Measurements from ENCODE around the gene LRRTM3.

The LRRTM3 gene

DNA sequence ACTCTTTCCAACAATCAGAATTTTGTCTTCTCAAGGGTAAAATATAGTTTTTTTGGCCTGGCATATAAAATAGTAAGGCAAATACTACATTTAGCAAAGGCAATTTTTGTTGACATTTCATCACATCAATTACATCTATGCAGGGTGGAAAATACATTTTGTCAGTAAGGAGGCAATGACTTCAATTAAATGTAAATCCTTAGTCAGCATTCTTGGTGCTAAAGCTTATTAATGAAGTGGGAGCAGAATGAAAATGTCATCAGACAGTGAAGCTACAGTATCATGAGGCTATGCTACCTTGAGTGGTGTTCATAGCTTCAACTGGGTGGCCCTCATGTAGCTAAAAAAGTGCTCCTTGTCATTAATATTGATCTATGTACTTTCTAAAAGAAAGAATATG is 8.9 kb downstream of the LRRTM3 start:
- DNase-seq = no peak

DNA sequence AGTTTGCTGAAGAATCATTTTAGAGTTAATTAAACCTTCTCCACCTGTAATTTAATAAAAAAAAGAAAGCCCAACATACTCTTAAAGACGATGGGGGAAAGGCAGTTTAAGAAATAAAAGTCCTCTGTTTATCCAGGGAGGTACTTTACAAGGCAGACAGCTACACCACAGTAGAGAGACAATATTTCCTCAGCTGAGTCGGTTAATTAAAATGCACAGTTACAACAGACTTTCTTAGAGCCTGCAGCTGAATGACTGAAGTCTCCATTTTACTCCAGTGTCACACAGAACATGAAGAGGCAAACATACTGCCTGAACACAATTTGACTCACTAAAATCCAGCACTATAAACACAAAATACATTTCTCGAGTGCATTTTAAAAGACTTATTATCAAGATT is 15.1 kb downstream of the LRRTM3 start:
- no peak for DNase-seq

DNA sequence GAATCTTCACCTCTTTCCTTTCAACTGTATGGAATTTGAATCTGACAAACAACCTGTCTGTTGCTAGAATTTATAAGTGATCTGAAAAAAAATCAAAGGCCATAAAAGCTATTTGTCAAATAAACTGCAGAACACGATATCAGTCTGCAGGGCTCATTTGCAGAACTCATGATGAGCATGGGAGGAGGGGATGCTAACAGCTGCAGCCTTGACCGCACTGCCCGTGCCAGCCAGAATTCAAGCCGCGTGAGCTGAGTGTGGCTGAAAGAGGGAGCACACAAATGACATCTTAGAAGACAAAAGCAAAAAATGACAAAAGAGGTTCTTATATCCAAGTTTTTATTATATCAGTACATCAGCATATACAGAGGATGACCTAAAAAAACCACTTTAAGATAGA is 15.7 kb downstream of the LRRTM3 start:
- DNase-seq = no peak

DNA sequence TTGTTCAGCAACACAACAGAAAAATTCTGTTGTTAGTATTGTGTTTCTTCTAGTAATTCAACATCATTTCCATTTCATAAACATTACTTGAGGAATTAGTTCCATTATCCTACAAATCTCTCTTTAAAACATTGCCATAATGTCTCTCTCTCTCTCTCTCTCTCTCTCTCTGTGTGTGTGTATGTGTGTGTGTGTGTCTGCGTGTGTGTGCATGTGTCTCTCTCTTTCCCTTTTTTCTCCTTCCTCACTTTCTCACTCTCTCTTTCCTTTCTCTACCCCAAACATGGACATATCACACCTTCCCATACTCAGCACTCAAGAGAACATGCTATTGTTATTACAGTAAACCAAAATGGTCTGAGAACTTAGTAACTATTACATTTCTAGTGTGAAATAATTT is 16.6 kb downstream of the LRRTM3 start:
- no peak for DNase-seq

DNA sequence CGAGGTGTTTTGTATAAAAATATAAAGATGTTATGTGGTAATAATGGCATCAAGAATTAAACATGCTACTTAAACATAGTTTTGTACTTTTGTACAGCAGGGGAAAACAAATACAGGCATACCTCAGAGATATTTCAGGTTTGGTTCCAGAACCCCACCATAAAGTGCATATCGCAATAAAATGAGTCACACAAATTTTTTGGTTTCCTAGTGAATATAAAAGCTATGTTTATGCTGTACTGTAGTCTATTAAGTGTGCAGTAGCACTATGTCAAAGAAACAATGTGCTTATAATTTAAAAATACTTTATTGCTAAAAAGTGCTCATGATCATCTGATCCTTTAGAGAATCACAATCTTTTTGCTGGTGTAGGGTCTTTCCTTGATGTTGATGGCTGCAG is 17.8 kb downstream of the LRRTM3 start:
- DNase-seq = no peak

DNA sequence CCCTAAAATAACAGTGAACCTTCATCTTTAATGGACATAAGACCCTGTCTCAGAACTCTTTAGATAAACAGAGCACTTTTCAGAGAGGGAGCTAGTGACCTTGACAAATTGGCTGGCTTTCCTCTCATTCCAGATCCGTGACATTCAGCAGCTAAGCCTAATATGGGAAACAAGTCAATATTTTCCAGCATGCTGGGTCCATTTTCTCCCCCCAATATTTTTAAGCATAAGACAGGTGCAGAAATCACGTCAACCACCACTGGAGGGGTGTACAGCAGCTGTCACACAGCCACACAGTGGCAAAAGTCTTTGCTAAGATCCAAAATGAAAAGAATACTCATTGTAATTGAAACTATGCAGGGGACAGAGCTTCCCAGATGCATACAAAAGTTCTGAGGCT is 26.1 kb downstream of the LRRTM3 start:
- no peak for DNase-seq

DNA sequence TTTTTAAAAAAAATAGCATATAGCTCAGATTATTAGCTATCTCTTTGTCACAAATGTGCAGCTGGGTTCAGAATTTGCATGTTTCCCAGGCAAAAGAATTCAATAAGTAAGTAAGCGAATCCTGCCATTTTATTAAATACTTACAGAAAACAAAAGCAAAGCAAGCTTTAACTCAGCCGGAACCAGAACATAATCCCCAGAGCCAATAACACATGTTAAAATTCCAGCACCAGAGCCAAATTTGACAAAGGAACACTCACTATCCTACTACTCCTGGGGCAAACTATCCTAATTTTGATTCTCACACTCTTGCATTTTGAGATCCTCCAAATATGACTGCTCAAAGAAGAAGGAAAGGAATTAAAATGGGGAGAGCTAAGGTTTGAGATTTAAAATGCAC is 32.6 kb downstream of the LRRTM3 start:
- no peak for DNase-seq

DNA sequence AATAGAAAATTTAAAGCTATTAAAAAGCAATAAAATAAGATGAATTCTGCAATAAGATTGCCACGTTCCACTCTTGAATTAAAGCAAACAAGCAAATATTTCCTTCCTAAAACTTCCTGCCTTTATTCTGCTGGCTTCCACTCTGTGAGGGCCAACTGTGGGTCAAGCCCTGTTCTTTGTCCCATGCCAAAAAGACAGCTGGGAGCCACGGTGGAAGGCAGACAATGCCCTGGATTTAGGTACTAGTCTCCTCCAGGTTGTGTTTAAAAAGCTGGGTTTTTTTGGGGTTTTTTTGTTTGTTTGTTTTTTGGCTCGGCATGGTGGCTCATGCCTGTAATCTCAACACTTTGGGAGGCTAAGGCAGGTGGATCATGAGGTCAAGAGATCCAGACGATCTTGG is 39.1 kb downstream of the LRRTM3 start:
- DNase-seq = no peak

DNA sequence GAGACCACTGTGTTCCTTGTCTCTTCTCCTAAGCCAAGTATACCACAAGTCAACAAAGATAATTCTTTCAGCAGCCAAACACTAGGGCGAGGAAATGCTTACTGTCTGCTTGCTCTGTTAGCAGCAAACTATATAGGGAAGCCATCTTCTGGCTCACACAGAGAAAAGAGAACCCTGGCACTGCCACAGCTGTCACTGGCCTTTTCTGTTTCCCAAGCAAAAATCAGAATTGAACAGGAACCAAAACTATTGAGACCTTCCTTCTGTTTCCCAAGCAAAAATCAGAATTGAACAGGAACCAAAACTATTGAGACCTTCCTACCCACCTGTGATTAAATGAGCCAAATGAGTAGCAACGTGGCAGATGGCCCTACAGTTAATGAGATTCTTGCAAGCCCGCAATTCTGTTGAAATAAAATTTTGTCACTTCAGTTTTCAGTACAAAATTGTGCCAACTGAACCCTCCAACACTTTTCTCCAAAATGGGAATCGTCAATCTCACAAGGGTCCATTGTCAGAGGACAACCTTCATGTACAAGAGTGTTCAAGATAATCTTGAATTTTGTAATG is 54.5 kb downstream of the LRRTM3 start:
- no peak for DNase-seq

DNA sequence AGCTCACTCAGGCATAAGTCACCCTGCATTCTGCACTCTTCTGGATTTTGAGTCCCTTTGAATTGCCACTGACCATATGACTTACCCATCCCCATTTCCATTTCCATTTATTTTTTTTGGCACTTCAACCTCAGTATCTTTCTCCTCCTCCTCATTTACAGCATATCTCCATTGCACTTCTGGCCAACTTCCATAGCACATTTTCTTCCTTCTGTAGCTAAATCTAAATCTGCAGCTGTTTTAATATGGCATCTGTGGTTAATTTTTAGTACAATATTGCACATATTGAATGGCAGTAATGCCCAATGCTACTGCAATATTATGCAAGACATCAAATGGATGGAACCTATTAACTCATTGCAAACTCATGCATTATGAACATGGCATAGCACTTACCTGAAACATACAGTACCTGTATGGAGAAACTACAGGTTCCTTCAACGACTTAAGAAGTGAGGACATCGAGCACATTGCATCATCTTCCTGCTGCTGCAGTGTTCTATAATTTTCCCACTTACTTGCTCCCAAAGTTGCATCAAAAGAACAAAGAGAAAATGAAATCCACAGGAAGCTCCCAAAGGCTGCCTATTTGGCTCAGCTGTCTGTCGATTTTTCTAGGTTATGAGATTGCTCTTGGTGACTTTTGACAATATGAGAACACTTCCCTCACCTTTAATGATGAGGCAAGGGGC is 55.7 kb downstream of the LRRTM3 start:
- DNase-seq = no peak

DNA sequence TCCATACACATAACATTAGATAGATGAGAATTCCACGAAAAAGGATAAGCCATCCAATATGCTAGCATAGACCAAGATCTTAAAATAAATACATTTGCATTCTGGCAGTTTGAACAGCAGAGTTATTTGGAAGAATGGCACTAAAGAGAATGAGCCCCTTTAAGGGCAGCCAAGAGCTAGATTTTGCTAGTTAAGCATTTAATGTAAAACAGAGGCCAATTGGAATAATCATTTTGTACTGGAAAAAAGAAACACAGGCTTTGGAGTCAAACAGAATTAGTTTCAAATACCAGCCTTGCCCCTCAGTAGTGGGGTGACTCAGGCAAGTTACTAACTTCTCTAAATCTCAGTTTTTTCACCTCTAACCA is 56.2 kb downstream of the LRRTM3 start:
- no peak for DNase-seq

DNA sequence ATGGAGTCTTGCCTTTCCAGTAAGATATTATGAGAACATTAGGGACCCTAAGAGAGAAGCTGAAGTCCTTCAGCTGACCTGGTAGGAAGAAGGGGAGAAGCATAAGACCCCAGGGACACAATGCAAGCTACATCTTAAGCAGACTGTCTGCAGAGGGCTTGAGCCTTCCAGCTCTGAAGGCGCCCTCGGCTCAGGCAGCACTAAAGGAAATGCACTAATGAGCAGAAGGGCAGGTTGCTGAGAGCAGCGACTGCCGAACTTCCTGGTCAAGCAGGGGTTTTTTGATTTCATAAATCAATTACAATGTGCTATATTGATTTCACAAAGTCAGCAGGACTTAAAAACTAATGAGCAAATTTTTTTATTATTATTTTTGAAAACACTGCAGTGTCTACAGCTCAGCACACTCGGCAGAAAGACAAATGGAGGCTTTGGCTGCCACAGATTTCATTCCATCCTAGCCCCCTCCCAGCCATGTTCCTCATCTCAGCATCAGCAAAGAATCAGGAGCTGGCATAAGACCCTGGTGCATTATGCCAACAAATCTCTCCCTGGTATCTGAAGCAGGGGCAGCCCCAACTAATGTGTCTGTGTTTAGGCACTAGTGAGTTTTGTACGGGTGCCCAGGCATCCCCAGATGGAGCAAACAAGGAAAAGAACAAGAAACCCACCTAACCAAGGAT is 57.1 kb downstream of the LRRTM3 start:
- no peak for DNase-seq

DNA sequence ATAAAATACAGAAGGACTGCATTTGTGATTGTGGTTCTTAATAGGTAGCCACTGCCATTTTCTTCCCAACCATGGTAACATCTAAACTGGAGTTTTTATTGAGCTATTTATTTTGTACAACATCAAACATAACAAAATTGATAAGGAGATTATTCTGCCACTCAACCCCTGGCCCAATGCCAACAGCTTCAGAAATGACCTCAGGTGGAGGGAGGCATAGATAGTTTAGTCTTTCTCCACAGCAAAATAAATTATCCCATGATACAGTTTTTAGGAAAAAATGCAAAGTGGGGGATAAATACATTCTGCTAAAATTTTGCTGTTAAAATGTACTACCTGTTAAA is 57.6 kb downstream of the LRRTM3 start:
- no peak for DNase-seq

DNA sequence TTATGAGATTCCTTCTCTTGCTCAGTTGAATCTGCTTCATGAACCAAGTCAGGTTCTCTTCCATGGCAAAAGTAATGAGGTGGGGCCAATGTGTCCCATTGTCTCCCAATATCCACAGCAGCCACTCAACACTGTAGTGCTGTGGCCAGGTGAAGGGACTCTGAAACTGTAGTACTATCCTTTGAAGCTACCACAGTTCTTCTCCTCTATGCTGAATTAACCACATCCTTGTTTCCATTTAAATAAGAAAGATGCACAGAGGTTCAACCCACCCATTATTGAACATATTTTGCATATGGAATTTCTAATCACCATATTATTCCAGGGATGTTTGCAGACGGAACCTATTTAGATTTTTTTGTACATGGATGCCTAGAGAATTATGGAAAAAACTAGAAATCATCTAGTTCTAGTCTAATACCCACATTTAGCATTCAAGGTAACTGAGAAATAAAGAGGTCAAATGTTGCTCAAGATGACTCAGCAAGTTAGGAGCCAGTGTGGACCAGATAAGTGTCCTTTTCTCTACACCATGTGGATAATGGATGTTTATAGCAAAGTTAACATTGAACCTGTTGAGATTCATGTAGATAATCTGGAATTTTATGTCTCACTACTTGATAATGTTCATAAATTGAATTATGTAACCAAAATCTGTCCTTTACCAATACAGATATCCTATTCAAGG is 64.5 kb downstream of the LRRTM3 start:
- DNase-seq = no peak

DNA sequence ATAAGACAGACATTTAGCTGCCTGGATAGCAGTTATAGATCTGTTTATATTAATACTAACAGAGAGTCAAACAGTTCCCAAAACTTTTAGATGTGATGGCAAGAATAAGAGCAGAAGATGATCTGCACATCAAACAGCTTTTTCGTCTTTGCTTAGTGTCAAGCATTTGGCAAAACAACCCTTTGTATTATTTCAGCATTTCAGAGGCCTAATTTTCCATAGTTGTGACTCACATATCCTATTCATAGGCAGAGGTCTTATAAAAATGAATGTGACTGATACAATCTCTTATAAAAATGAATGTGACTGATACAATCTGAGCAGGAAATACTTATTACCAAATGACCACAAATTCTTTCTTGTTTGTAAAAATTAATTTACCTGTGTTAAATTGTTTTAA is 71.2 kb downstream of the LRRTM3 start:
- no peak for DNase-seq

DNA sequence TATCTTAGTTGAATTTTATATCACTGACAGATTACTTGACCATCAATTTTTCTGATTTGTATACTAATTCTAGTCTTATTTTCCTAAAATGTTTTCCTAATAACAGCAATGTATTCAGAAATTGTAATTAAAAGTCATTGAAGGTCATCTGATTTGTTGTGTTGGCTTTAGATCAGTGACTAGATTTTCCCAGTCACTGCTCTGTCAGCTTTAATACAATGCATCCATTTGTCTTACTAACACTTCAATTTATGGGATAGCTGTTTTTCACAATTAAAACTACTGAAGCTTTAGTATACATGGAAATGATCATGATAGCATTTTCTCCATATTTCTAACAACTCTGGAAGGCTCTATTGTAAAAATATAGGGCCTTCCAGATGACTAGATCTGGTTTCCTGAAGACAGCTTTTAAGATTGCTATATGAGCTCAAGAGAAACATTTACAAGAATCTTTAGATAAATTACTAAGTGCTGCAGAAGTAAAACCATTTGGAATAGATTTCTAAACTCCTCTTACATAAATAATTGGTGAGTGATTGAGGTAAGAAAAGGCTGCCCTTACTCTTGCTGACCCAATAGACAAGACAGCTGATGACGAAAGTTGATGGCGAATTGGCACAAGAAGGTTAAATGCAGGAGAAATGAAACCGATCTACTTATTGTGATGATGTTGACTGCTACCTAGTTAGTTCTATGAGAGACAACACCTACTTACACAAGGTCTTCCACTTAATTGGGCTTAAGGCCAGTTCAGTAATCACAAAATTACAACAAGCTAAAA is 74.1 kb downstream of the LRRTM3 start:
- no peak for DNase-seq

DNA sequence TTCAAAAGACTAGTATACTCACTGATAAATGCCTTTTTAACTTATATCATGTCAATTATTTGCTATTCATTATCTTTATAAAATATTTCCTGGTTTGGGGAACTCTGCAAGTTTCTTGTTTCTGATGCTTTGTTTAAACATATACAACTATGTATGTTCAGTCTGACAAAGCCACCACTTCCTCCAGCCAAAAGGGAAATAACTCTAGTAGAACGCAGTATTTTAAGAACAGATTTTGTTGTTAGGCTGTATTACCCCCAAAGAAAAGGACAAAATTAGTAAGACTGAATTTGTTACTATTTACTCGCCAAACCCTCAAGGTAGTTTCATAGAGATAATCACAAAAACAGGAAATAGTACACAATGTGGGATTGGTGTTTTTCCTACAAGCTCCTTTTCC is 78.9 kb downstream of the LRRTM3 start:
- DNase-seq = no peak

DNA sequence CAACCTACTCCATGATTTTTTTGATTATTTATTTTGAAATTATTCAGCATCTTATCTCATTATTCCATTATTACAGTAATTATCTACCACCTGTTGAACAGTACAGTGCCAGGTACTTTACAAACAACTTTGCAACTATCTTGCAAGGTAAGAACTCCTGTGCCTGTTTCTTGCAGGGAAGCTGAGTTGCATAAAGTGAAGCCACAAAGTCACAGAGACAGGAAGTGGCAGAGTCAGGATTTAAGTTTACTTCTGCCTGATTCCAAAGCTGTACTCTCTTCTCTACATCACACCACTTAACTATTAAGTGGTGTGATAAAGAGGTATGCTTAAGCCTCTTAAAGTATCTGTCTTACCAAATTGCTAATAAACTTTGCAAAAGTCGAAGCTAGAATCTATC is 80.1 kb downstream of the LRRTM3 start:
- no peak for DNase-seq

DNA sequence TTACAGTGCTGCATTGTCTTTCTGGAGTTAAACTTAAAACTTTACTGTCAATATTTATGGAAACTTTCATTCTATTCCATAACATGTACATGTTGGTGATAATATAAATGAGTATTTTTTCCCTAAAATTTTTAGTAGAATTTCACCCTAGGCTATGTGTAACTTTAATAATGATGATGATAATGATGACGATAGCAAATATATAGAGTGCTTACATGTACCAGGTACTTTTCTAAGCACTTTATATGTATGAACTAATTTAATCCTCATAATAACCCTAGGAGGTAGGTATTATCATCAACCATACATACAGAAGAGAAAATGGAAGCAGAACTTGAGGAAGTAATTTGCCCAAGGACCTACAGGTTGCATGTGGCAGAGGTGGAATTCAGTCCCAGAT is 85.6 kb downstream of the LRRTM3 start:
- no peak for DNase-seq

DNA sequence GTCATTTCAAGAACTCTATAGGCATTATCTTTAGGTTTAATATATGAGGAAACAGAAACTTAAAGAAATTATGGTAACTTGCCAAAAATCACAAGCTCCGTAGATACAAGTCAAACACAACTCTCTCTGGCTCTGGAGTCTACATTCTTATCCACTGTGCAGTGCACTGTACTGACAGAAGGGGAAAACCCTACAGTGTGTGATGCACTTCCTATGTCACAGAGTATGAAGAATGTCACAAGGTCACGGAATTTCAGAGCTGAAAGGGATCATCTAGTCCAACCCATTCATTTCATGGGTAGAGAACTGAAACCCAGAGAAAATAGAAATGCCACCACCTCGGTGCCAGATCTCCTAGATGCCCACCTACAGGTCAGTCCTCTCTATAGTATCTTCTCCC is 86.1 kb downstream of the LRRTM3 start:
- no peak for DNase-seq

DNA sequence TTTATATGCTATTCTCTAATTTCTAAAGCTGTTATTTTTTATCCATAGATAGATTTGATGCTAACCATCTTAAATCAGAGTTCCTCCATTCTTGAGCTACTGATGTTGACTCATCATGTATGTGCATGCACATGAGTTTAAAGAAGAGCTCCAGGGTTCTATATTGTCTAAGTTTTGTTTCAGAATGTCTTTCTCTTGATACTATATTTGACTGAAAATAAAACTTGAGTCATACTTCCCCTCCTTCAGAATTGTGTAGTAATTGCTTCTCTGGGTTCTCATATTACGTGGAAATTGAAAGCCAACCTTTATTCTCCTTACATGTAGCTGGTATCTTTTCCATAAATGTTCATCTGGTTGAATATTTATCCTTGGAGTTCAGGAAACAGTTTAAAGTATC is 89.4 kb downstream of the LRRTM3 start:
- no peak for DNase-seq

DNA sequence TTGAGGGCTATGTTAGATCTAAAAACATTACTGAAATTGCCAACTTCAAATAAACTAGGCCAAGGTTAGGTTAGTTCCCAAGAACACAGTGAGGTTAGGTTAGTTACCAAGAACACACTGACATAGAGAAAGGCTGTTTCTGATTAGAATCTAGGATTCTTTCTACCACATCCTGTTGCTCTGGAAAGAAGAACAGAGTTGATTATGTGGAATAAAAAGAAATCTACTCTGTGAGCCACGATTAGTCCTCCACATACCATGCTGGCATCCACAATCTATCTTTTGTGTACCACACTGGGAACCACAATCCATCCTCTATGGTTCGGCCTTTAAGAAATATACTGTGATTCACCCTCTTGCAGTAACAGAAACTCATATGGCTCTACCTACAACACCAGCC is 91.4 kb downstream of the LRRTM3 start:
- DNase-seq = no peak

DNA sequence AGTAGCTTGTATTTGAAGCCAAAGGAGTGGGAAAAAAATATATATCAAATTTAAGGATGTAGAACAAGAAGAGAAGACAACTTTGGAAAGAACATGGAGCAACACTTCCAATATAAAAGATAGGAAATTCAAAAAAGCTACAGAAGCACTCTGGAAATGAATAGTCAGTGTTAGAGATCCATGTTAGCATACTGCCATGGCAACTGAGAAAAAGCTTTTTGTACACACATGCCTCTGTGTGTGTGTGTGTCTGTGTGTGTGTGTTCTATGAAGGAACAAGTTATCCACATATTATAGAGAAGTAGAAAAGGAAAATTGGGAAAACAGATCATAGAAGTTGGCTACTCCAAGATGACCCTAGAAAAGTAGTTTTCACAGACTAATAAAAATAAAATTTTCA is 96.3 kb downstream of the LRRTM3 start:
- DNase-seq = no peak

All from fibroblast of skin of abdomen (primary cell).